GM18858 (cell line): Measurements from ENCODE around the gene OGFOD1.

Source experiments
- ATAC-seq: cut with Tn5 transposase; IDR thresholded peaks from one replicate; pipeline ENCODE4 v1.9.1; 2021; ENCODE audit not compliant: unreplicated experiment

The OGFOD1 gene

DNA sequence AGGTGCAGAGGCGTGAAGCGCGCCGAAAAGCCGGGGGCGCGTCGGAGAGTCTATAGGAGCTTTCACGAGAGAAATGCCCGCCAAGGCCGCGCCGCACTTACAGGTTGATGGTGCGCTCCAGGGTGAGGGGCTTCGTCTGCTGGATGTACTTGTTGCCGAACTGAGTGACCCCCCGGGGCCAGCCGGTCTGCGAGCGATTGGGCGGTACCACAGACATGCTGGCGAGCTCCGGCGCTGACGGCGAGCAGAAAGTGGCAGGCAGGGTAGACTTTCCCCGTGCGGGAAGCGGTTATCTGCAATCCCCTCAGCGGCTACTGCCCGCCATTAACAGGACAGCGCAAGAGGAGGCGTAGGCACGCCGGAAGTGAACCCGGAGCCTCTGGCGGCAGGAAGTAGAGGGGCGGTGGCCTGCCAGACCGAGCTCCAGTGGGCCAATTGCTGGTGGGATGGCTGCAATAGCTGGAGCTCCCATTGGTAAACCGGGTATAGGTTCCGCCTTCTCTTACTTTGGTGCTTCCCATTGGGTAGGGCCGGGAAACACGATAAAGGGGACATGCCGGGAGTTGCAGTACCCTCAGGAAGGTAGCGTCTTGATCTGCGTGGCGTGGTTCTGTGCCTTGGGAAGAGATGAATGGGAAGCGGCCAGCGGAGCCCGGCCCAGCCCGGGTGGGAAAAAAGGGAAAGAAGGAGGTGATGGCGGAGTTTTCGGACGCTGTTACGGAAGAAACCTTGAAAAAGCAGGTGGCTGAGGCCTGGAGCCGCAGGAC, at the start of gene OGFOD1, which contains the start of gene NUDT21:
TSS of gene OGFOD1 (plus strand) at position 569 of the 767 bp plus-strand sequence. CDS start at position 628, 59 bp downstream.
TSS of gene NUDT21 (minus strand) at position 347 of the 767 bp plus-strand sequence. CDS start at position 217, 130 bp downstream.
- peak; percentile 93 for ATAC-seq

DNA sequence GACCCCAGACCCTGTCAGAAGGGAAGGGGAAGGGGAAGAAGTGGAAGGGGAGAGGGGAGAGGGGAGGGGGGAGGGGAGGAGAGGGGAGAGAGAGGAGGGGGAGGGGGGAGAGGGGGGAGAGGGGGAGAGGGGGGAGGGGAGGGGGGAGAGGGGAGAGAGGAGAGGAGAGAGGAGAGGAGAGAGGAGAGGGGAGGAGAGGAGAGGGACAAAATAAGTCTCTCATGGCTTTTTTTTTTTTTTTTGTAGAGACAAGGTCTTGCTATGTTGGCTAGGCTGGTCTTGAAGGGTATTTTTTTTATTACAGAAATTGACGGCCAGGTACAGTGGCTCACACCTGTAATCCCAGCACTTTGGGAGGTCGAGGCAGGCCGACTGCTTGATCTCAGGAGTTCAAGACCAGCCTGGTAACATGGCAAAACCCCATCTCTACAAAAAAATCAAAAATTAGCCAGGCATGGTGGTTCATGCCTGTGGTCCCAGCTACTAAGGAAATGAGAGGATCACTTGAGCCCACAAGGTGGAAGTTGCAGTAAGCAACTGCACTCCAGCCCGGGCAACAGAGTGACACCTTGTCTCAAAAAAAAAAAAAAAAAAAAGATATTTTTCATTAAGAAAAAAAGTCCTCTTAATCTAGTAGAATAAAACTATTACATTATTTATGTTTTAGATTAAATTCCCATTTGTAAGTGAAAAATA, 45.2 kb upstream of the OGFOD1 start:
- ATAC-seq: no peak

DNA sequence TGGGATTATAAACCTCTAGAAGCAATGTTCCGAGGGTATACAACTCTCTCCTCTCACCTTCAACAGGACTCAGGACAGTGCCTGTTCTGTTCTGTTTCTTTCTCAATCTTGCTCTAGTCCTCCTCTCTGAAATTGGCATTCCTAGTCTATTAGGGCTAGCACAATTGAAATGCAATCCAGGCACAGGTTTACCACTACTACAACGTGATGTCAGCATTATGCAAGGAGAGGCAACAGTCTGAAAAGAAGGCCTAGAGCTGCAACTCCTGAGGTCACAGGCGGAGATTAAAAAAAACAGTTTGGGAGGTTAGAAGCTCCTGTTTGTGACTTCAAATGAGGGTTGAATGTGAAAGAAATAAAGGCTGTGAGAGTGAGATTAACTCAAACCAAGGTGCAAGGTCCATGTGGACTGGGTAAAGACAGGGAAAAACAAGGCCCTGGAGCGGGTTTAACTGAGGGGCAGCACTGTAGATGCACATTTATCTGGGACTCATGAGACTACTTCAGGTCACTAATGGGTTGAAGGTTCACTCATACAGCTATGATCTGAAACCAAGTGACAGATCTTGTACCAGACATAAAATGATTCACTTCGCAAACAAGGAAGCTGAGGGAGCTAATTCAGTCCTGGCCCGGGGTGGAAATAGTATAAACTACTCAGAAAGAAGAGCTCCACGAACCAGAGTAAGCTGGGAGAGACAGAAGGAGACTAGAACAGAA, 42.8 kb upstream of the OGFOD1 start:
- no peak for ATAC-seq

GRCh38 chr16:56409195-56409594, 42.2 kb upstream of the OGFOD1 start:
- no peak for ATAC-seq

- no peak for ATAC-seq
These were observed 40.2 kb upstream of the OGFOD1 start for GRCh38 chr16:56411123-56411522.

- ATAC-seq: no peak
These were observed 39.7 kb upstream of the OGFOD1 start for GRCh38 chr16:56411624-56412023.

DNA sequence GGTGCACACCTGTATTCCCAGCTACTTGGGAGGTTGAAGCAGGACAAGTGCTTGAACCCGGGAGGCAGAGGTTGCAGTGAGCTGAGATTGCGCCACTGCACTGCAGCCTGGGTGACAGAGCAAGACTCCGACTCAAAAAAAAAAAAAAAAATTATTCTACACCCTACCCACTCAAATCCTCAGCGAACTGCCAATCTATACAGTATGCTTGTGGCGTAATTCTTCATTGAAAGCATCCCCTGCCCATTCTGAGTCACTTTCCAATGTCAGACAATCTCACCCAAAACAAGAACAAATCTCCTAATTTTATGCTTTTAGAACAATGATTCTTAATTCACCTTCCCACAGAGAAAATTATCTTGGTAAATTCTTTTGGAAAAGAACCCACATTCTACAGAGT, 38.0 kb upstream of the OGFOD1 start:
- ATAC-seq: no peak

- ATAC-seq: no peak
These were observed 37.0 kb upstream of the OGFOD1 start for GRCh38 chr16:56414366-56414765.

DNA sequence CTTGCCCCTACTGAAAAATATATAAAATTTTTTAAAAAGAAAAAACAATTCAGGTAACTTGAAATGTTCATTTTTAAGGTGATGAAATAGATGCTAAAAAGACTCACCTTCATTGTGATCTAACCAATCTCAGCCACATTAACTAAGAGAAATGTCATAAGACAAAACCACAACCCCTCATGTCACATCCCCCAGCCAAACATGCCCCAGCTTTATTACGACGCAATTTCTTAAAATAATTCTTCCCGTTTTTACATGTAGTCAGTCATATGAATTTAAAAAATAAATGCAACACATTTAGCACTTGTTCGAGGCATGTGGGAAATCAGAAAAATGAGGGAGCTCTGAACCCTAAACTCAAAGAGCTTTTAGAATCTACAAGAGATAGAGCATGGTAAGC, 35.5 kb upstream of the OGFOD1 start:
- no peak for ATAC-seq

DNA sequence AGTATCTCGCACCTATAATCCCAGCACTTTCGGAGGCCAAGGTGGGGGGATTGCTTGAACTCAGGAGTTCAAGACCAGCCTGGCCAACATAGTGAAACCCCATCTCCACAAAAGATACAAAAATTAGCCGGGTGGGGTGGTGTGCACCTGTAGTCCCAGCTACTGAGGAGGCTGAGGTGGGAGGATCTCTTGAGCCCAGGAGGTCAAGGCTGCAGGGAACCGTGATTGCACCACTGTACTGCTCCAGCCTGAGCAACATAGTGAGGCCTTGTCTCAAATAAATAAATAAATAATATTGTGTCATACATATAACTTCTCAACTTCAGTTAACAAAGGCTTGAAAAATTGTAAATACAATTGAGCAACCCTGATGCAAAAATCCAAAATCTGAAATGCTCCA, 34.2 kb upstream of the OGFOD1 start:
- ATAC-seq: no peak

DNA sequence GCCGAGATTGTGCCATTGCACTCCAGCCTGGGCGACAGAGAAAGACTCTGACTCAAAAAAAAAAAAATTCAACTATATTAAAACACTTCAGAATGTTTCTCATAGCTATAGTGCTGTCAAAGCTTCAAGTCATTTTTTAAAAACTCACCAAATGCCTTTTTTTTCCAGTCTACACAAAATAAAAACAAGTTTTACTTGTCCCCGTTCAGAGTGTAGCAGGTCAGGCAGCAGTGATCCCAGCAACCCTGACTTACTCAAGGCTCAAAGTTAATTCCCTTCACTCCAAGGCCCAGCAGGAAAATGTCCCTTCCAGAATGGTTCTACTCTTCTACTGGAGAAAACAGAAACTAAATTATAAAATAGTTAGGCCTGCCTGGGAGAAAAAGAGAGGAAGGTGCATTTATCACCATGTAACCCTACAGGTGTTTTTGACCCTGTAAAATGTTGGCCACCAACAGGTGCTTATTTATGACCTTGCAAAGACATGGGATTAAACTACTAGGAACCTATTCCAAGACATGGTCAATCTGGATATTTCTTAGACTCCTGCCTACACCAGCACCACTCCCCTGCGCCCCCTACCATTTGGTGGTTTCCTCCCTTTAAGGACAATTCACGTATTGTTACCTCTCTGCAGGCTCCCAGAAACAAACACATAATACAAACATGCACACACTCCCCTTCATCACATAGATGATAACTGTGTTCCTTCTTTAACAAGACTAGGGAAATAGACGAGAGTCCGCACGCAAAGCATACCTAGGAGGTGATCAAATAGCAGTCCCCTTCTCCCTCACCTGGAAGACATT, 31.4 kb upstream of the OGFOD1 start:
- ATAC-seq: no peak

DNA sequence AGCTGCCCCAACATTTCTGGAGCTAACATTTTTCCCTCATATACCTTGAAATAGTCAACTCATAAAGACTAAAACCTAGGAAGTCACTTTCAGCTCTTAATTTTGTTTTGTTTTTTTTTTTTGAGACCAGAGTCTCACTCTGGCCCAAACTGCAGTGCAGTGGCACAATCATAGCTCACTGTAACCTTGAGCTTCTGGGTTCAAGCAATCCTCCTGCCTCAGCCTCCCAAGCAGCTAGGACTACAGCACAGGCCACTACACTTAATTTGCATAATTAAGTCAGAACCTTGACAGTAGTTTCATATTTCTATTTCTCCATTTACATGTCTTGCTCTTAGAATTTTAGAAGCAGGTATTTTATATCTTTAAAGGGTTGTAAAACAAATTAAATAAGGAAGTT, 30.7 kb upstream of the OGFOD1 start:
- ATAC-seq: no peak

DNA sequence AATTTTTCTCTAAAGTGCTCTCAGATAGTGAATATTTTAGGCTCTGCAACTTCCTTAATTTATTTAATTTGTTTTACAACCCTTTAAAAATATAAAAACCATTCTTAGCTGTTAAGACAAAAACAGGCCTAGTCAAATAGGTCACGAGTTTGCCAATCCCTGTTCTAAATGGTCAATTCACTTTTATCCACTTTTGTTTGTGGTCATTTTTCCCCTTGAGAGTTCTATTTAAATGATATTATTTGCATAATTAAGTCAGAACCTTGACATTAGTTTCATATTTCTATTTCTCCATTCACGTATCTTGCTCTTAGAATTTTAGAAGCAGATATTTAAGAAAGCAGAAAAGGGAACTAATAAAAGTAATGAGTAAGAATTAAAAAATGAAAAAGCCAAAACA, 30.0 kb upstream of the OGFOD1 start:
- no peak for ATAC-seq

DNA sequence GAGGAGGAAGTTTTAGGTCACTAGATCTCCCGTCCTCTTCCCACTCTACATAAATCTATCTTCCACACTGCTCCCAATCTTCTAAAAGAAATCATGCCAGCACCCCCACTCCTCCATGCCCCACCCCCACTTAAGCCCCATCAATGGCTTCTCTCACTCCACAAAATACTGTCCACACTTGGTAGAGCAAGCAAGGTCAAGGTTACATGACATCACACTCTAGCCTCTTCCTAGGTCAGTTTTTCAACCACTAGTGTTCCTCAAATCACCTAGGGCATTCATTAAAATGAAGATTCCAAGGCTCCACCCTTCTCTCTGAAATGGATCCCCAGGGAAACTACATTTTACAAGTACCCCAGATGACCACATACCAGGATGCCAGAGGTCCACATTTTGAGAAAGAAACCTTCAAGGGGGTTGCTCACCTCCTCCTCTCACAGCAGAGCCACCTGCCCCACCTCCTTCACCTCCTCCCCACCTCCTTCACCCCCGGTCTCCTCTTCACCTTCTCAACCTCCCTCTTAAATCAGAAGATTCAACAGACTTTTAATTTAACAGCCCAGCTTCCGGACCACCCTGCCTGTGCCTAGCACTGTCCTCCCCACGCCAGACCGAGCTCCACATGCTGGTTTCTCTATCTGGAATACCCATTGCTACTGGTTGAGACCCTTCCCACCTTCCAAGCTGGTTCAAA, 29.2 kb upstream of the OGFOD1 start:
- no peak for ATAC-seq

GRCh38 chr16:56422896-56423441, 28.4 kb upstream of the OGFOD1 start:
- no peak for ATAC-seq

- ATAC-seq: no peak
These were observed 27.6 kb upstream of the OGFOD1 start for GRCh38 chr16:56423584-56424403.

DNA sequence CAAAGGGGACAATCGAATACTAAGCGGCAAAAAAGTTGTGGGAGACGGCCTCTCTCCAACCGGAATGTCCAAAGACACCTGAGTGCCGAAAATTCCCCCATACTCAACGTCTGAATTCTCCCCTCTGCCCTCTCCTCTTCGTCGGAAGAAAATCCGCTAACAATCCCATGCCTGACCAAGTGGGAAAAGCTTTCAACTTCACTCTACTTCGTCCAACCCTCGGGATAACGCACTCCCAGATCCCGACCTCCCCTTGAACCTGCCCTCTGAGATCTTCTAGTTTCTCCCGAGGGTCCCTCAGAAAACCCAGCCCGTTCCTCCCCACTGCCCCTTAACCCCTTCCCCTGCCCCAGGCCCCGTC, 27.0 kb upstream of the OGFOD1 start:
- no peak for ATAC-seq

- ATAC-seq: peak; percentile 23
These were observed 26.4 kb upstream of the OGFOD1 start for GRCh38 chr16:56424791-56425438.

- ATAC-seq: peak; percentile 51
These were observed 25.9 kb upstream of the OGFOD1 start, which contains the start of gene AMFR for GRCh38 chr16:56425439-56425832. AMFR (minus strand) TSS chr16:56425545; CDS start chr16:56425327, 218 bp downstream.
